ENCODE data around the gene NAA30. TPM values are rescaled to one million over a fixed set of nuclear protein-coding genes. Genes with fewer than 3 reads are reported as not detected.

The NAA30 gene
- total and polyA plus RNA-seq, 2 of the 8 experiments (the other 6 are each of a cell fraction or from before 2014, with no cell fraction given), result 4.2 to 21.9 TPM

- TF ChIP-seq, protein P1, sequence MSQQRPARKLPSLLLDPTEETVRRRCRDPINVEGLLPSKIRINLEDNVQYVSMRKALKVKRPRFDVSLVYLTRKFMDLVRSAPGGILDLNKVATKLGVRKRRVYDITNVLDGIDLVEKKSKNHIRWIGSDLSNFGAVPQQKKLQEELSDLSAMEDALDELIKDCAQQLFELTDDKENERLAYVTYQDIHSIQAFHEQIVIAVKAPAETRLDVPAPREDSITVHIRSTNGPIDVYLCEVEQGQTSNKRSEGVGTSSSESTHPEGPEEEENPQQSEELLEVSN (IDR thresholded peaks at IDR 0.05), result no peak
- TF ChIP-seq NANOG (IDR thresholded peaks at IDR 0.05; ENCODE audit: insufficient read depth, low read depth, low read length, poor library complexity, severe bottlenecking) (no peak), ZNF274 (IDR thresholded peaks at IDR 0.05; ENCODE audit: borderline replicate concordance, extremely low read depth, low read length) (no peak), ATF2 (IDR thresholded peaks at IDR 0.05; ENCODE audit: low read length) (no peak), RAD21 (IDR thresholded peaks at IDR 0.05 in 1 of 2, conservative IDR thresholded peaks at IDR 0.05 in 1 of 2; ENCODE audit: low read depth in 2 of 2, low read length in 2 of 2) (no peak), EZH2 (IDR thresholded peaks at IDR 0.05; ENCODE audit: low read depth, low read length, severe bottlenecking) (no peak), POLR2A (IDR thresholded peaks at IDR 0.05; ENCODE audit: control extremely low read depth in 1 of 2, low read depth in 2 of 2, low read length in 2 of 2) (no peak)
- TF ChIP-seq, protein P2, sequence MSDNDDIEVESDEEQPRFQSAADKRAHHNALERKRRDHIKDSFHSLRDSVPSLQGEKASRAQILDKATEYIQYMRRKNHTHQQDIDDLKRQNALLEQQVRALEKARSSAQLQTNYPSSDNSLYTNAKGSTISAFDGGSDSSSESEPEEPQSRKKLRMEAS (IDR thresholded peaks at IDR 0.05), result no peak
Observed at GRCh38 chr14:57405562-57405961, 15.2 kb downstream of the NAA30 start (continued).

Measured in H1 (cell line).